ENCODE results near the gene ADCY1.

Gene ADCY1

GRCh38 chr7:45677311-45677900 lies 103.2 kb downstream of the ADCY1 start:
- no peak for DNase-seq (ENCODE audit: low read depth)

GRCh38 chr7:45679516-45679915 lies 105.3 kb downstream of the ADCY1 start:
- no peak for DNase-seq (ENCODE audit: low read depth)

DNA sequence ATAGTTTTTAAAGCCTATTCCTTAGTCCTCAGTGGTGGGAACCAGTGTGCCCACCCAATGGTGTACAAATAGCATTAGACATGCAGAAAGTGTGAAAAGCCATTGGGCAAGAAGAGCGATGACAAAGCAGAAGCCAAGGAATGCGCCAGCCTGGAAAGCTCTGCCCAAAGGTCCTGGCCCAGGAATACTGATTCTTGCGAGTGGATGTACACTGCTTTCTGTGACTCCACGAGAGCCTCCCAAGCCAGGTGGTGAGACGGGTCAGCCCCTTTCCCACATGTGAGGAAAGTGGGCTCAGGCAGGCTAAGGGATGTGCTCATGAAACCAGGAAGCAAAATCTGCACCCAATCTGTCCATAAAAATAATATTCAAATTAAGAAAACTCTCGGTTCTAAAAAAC lies 106.6 kb downstream of the ADCY1 start:
- DNase-seq (ENCODE audit: low read depth): no peak

- DNase-seq (ENCODE audit: low read depth): no peak
These were observed 107.6 kb downstream of the ADCY1 start for GRCh38 chr7:45681596-45682357.

DNA sequence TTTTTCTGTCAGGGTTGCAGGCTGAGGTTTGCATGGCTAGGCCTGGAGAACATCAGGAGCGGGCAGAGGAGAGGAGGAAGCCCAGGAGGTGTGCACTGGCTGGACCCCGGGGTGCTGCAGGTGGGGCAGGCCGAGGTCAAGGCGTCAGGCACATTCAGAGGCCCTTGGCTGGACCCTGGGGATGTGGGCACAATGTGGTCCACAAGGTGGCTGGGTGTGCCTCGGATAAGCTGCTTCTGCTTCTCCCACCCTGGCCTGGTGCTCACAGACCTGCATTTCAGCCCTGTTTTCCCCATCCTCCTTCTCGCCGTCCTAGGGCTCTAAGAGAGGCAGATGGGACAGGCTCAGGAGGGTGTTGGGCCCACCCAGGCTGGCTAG lies 108.2 kb downstream of the ADCY1 start:
- no peak for DNase-seq (ENCODE audit: low read depth)

DNA sequence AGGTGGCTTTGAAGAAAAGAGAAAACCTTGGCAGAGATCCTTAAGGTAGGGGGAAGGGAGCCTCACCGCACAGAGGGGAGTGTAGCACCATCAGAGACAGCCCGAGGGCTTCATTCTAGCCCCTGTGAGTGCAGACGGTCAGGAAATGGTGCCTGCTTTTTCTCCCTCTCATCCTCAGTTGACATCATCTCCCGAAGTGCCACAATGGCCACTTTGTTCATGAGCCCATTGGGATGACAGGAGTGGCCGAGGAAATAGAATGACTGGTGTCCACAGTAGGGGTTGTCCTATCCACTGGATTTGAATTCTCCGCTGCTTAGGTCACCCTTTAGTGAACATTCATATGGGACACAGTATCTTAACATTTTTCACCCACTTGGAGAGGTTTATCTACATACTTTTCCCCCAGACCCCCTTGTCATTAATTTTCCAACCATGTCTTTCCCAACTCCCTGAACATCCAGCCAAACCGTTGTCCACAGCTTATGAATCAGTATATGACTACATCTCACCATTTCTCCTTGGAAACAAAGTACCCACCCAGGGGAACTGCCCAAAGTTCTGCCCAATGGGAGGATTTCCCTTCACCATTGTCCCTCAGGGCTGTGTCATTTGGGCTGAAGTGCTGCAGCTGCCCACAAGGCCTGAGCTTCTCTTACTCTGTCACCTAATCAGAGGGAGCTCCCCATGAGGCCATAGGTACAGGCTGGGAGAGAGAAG lies 108.8 kb downstream of the ADCY1 start:
- no peak for DNase-seq (ENCODE audit: low read depth)

DNA sequence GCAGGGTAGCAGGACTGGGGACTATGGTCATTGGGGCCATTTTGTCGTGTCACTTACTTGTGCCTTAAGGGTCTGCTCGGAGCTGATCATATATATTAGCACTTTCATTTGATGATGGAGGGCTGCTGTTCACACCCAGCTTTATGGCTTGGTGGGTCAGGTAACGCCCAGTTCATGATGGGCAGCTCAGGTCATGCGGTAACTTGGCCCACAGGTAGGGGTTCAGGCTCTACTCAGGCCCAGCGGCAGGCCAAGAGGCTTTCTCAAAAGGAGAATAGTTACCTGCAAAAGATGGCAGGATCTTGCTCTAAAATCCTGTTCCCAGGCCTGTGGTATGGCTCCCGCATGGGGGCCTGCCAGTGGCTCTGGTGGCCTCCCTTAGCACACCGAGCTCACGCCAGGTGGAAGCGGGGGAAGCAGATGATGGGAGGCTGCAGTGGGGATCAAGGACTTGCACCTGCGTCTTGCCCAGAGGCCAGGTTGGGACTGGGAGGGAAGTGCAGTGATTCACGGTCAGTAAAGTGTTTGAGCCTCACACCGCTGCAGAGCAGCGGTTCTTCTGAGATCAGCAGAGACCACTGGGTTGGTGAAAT lies 109.5 kb downstream of the ADCY1 start:
- no peak for DNase-seq (ENCODE audit: low read depth)

DNA sequence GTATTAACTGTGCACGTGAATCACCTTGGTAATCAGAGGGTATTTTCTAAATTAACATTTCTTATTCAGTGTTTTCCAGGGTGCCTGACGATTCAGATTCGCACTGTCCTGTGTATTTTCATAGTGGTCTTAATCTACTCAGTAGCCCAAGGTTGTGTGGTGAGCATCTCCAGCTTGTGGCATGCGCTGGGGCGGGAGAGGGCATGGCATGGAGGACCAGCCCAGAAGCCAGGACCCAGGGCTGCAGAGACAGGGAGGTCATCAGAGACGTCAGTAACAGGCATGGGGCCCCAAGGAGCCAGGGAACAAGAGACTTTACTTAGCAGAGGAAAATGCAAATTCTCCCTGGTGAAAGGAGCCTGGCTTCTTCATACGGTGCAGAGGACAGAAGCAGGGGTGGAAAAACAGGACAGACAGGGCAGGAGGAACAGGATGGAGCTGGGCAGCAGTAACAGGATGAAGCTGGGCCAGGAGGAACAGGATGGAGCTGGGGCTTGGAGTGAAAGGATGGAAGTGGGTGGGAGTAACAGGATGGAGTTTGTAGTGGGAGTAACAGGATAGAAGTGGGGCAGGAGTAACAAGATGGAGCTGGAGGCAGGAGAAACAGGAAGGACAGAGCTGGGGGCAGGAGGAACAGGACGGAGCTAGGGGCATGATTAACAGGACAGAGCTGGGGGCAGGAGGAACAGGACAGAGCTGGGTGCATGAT lies 110.9 kb downstream of the ADCY1 start:
- no peak for DNase-seq (ENCODE audit: low read depth)

DNA sequence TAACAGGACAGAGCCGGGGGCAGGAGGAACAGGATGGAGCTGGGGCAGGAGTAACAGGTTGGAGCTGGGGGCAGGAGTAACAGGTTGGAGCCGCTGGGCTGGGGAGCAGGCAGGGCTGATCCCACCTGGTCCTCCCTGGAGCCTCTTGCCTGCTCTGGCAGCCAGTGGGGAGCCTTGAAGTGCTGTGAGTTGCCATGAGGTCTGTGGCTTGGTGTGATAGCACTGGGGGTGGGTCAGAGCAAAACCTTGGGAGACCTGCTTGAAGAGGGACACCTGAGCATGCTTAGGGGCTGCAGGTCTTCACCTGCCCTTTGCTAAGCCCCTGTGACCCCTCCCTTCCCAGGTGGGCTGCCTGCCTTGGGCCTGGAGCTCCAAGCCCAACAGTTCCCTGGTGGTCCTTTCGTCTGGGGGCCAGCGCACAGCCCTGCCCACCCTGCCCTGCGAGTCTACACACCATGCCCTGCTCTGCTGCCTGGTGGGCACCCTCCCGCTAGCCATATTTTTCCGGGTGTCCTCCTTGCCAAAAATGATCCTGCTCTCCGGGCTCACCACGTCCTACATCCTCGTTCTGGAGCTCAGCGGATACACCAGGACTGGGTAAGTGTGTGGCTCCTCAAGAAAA lies 111.6 kb downstream of the ADCY1 start:
- DNase-seq (ENCODE audit: low read depth): no peak

GRCh38 chr7:45686441-45687184 lies 112.4 kb downstream of the ADCY1 start:
- DNase-seq (ENCODE audit: low read depth): no peak

- no peak for DNase-seq (ENCODE audit: low read depth)
These were observed 113.0 kb downstream of the ADCY1 start for GRCh38 chr7:45687185-45687560.

- no peak for DNase-seq (ENCODE audit: low read depth)
These were observed 113.6 kb downstream of the ADCY1 start for GRCh38 chr7:45687721-45688120.

GRCh38 chr7:45688382-45688781 lies 114.2 kb downstream of the ADCY1 start:
- no peak for DNase-seq (ENCODE audit: low read depth)

DNA sequence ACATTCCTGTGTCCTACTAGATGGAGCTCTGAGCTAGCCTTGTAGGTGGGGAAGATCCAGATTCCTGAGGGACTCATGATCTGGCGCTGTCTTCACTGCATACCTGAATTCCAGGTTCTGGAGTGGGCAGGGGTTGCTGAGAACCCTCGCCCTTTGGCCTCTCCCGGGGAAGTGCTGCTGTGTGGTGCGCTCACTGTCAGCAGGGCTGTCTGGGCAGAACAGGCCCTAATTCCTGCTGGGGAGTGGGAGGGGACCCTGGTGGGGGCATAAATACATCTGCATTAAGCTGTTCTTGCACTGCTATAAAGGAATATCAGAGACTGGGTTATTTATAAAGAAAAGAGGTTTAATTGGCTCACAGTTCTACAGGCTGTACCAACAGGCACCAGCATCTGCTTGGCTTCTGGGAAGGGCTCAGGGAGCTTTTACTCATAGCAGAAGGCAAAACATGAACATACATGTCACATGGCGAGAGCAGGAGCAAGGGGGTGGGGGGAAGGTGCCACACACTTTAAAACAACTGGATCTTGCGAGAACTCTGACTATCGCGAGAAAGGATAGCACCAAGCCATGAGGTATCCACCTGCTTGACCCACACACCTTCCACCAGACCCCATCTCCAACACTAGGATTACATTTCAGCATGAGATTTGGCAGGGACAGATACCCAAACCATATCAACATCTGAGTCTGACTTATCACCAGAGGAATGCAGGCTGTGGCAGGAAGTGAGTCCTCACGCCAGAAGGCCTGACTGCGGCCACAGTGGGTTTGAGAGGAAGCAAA lies 115.0 kb downstream of the ADCY1 start:
- DNase-seq (ENCODE audit: low read depth): no peak

DNA sequence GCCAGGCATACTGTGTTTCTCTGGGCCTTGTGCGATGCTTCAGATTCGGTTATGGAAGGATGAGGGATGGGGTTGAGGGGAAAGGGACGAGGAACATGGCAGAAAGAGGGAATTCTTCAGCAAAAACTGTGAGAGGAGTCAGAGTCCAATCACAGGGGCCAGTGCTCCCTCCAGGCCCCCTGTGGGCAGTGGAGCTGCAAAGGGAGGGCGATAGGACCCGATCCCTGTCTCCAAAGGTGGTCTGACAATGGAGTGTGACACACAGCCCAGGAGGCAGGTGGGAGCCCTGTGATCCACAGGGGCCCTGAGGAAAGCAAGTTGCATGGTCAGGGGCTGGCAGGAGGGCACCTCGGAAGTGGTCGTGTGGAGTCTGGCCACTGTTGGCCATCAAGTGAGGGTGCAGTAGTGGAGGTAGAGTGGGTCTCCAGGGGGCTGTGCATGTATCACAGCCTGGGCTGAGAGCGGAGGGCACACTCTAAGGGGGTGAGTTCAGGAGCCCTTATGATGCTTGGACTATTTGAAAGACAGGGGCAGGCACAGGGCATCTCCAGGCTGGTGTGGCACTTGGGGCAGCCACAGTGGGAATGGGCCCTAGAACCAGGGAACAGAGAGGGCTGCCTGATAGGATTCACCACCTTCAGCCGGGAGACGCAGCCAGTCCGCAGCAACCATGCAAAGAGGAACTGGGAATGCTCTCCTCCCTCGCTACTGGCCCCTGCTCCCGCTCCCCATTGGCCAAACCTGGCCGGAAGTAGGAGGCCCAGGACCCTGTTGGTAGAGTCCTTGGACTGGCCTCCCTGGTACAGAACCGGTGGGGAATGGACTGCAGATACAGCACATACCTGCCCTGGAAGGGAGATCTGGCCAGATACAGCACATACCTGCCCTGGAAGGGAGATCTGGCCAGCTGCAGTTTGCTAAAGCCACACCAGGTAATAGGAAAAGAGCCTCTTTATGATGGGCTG lies 115.9 kb downstream of the ADCY1 start:
- DNase-seq (ENCODE audit: low read depth): no peak

- DNase-seq (ENCODE audit: low read depth): no peak
These were observed 116.6 kb downstream of the ADCY1 start for GRCh38 chr7:45690762-45691150.

- no peak for DNase-seq (ENCODE audit: low read depth)
These were observed 117.0 kb downstream of the ADCY1 start for GRCh38 chr7:45691155-45691656.

DNA sequence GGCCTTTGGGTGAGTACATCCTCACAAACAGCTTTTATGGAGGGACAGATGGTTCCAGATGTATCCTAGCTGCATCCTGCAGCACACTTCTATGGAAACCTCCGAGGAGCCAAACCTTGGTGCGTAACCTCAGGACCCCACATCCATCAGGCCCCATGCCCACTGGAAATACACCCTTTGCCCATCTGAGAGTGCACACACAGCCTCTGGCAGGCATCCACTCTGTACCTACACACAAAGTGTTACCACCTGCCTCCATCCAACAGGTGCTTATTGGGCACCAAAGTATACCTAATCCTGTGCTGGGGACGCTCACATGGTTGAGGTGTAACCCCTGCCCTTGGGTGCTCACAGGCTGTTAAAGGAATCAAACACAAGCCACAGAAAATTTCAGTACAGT lies 117.9 kb downstream of the ADCY1 start:
- no peak for DNase-seq (ENCODE audit: low read depth)
